SJCRH30 (cell line): ENCODE data around the gene RGS13. TPM values are rescaled to one million over a fixed set of nuclear protein-coding genes. Genes with fewer than 3 reads are reported as not detected.
"Not testable (repeated sequence)": the region's sequence is repeated elsewhere in the genome, so short reads cannot be mapped to it uniquely, and the experiment has no call there.

Experiments used
- DNase-seq, 2 experiments: peaks; one replicate each; pipeline ENCODE4 v3.0.0-alpha.2; 2015 to 2020
- H3K27ac ChIP-seq: fragments of 250-450 bp; sonication (Bioruptor Pico); 2 replicates; pipeline ENCODE4 v1.5.1; 2020; ENCODE audit warnings: mild to moderate bottlenecking, moderate library complexity
- H3K27me3 ChIP-seq: fragments of 250-450 bp; sonication (Bioruptor Pico); 2 replicates; pipeline ENCODE4 v1.5.1; 2020; ENCODE audit warnings: mild to moderate bottlenecking, moderate library complexity
- H3K36me3 ChIP-seq: fragments of 250-450 bp; sonication (Bioruptor Pico); 2 replicates; pipeline ENCODE4 v1.5.1; 2020; ENCODE audit warnings: mild to moderate bottlenecking, moderate library complexity
- H3K4me1 ChIP-seq: fragments of 250-450 bp; sonication (Bioruptor Pico); 2 replicates; pipeline ENCODE4 v1.5.1; 2020; ENCODE audit warnings: mild to moderate bottlenecking, moderate library complexity
- H3K4me3 ChIP-seq: fragments of 250-450 bp; sonication (Bioruptor Pico); 2 replicates; pipeline ENCODE4 v1.5.1; 2020; ENCODE audit warnings: mild to moderate bottlenecking, moderate library complexity
- H3K9me3 ChIP-seq: fragments of 250-450 bp; sonication (Bioruptor Pico); replicated peaks from 2 replicates; pipeline ENCODE4 v1.5.1; 2020; ENCODE audit warnings: mild to moderate bottlenecking, moderate library complexity
- total RNA-seq: library from RNA; depleted of rRNA; stranded (reverse); fragments of >200 nt; shearing (Covaris generic); gene quantifications from 2 replicates; pipeline ENCODE4 v1.2.3, GENCODE V29; 2014

RGS13 gene
- total RNA-seq, 1 experiment from 2014 or later: not detected

DNA sequence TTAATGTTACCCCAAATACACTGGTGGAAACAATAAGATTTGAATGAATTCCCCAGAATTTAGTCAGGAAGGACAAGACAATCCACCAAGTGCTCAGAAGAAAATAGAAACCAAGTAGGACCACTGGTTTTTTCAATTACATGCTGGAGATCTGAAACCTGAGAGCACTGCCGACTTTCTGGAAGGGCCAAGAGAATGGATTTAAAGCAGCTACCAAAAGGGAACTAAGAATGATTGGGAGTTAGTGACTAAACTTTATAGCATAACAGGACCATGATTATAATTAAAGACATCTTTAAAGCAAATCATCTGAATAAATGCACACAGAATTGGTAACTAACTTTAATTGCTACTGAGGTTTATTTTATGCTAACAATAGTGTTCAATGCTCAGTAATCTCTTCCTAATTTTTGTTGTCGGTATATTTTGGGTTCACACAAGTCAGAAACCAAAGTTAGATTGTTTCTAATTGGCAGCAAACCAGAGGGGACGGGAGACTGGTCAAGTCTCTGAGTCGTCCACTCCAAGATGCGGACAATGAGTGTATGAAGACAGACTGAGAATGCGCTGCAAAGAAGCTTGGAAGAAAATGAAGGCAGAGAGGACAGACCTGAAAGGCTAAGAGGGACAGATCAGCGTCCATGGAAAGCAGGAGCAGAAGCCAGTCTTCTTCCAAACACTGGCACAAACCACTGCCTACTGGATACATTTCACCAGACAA, 2.3 kb upstream of the RGS13 start:
- H3K9me3 ChIP-seq: no peaks in the 10 kb centered on the region
- H3K27ac ChIP-seq: no peak overlapping the region
- H3K27me3 ChIP-seq: no peaks in the 10 kb centered on the region
- no peak overlapping the region for H3K4me3 ChIP-seq
- no peaks in the 10 kb centered on the region for H3K4me1 ChIP-seq
- DNase-seq: peak in 1 of 2 experiments; percentile 7
- H3K36me3 ChIP-seq: no peaks in the 10 kb centered on the region

GRCh38 chr1:192635041-192635440, 906 bp upstream of the RGS13 start:
- Histone ChIP-seq H3K9me3 (no peaks in the 10 kb centered on the region), H3K4me1 (no peaks in the 10 kb centered on the region), H3K27ac (no peak overlapping the region), H3K36me3 (no peaks in the 10 kb centered on the region), H3K27me3 (no peaks in the 10 kb centered on the region), H3K4me3 (no peak overlapping the region)
- no peak for DNase-seq

- H3K9me3 ChIP-seq: no peaks in the 10 kb centered on the region
- no peak overlapping the region for H3K4me3 ChIP-seq
- DNase-seq: no peak
- H3K4me1 ChIP-seq: no peaks in the 10 kb centered on the region
- no peak overlapping the region for H3K27ac ChIP-seq
- no peaks in the 10 kb centered on the region for H3K36me3 ChIP-seq
- H3K27me3 ChIP-seq: no peaks in the 10 kb centered on the region
Measured at GRCh38 chr1:192639607-192640368, 3.8 kb downstream of the RGS13 start.

GRCh38 chr1:192652159-192652558, 16.2 kb downstream of the RGS13 start:
- Histone ChIP-seq H3K27me3 (no peaks in the 10 kb centered on the region), H3K4me1 (no peaks in the 10 kb centered on the region), H3K36me3 (no peaks in the 10 kb centered on the region), H3K9me3 (no peaks in the 10 kb centered on the region), H3K4me3 (no peak overlapping the region), H3K27ac (no peak overlapping the region)
- DNase-seq: no peak

GRCh38 chr1:192654120-192654519, 18.2 kb downstream of the RGS13 start:
- no peaks in the 10 kb centered on the region for H3K36me3 ChIP-seq
- no peak for DNase-seq
- H3K27ac ChIP-seq: no peak overlapping the region
- no peaks in the 10 kb centered on the region for H3K9me3 ChIP-seq
- H3K4me1 ChIP-seq: no peaks in the 10 kb centered on the region
- H3K27me3 ChIP-seq: no peaks in the 10 kb centered on the region
- no peak overlapping the region for H3K4me3 ChIP-seq

GRCh38 chr1:192654591-192655251, 18.8 kb downstream of the RGS13 start:
- H3K4me3 ChIP-seq: no peak overlapping the region
- no peaks in the 10 kb centered on the region for H3K27me3 ChIP-seq
- H3K9me3 ChIP-seq: no peaks in the 10 kb centered on the region
- no peak overlapping the region for H3K27ac ChIP-seq
- H3K4me1 ChIP-seq: no peaks in the 10 kb centered on the region
- DNase-seq: no peak
- no peaks in the 10 kb centered on the region for H3K36me3 ChIP-seq

DNA sequence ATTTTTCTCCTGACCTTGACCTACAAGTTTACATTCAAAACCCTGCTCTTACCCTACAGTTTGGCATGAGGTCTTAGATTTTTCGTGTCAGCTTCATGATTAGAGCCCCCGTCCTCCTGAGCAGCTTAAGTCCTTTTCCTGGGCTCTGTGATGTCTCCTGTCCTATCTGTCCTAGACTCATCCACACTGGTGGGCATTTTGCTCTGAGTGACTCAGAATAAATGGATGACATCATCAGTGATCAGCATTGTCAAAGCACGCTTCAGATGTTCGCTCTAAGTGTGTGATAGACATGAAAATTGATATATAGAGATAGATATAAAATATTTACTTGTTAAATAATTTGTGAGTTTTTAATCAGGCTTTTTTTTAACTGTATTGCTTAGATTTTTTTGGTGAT, 21.8 kb downstream of the RGS13 start:
- H3K4me3 ChIP-seq: no peak overlapping the region
- no peaks in the 10 kb centered on the region for H3K36me3 ChIP-seq
- DNase-seq: no peak
- H3K27me3 ChIP-seq: no peaks in the 10 kb centered on the region
- no peaks in the 10 kb centered on the region for H3K4me1 ChIP-seq
- no peaks in the 10 kb centered on the region for H3K9me3 ChIP-seq
- H3K27ac ChIP-seq: no peak overlapping the region

DNA sequence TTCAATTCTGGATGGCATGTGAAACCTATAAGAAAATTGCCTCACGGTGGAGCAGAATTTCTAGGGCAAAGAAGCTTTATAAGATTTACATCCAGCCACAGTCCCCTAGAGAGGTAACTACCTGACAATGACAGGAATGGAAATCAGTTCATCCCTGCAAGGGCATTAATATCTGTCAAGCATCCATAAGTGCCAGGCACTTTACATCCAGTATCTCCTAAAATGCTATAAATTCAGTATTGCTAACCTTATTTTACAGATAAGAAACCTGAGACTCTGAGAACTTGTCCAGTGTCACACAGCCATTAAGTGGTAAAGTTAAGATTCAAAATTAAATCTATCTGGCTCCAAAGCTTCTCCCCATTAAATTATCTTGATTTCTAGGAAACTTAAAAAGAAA, 22.3 kb downstream of the RGS13 start:
- Histone ChIP-seq H3K36me3 (no peaks in the 10 kb centered on the region), H3K9me3 (no peaks in the 10 kb centered on the region), H3K4me1 (no peaks in the 10 kb centered on the region), H3K27ac (no peak overlapping the region), H3K4me3 (no peak overlapping the region), H3K27me3 (no peaks in the 10 kb centered on the region)
- DNase-seq: no peak

DNA sequence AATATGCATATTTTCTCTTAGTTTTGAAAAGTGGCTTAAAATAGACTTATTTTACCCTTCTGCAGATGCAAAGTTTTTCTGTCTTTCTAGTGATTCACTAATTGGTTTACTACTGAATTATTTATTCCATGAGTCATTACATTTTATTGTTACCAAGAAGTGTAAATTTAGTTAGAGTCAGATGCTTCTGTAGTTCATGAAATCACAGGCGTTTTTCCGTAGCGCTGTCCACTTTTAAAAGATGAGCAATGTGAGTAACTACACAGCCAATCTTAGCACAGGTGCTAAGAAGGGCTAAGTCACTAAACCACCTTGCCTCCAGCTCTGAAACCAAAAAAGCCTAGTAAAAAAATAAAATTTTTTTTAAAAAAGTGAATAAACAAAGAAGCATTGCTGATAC, 24.7 kb downstream of the RGS13 start:
- H3K4me1 ChIP-seq: no peaks in the 10 kb centered on the region
- H3K9me3 ChIP-seq: no peaks in the 10 kb centered on the region

GRCh38 chr1:192668409-192668983, 32.5 kb downstream of the RGS13 start:
- Histone ChIP-seq H3K36me3 (no peaks in the 10 kb centered on the region), H3K27ac (no peak overlapping the region), H3K4me3 (no peak overlapping the region), H3K4me1 (no peaks in the 10 kb centered on the region), H3K9me3 (no peaks in the 10 kb centered on the region), H3K27me3 (no peaks in the 10 kb centered on the region)
- DNase-seq: no peak

More for the DNA sequence above, 24.7 kb downstream of the RGS13 start:
- H3K36me3 ChIP-seq: no peaks in the 10 kb centered on the region
- H3K4me3 ChIP-seq: no peak overlapping the region
- DNase-seq: no peak
- no peak overlapping the region for H3K27ac ChIP-seq
- no peaks in the 10 kb centered on the region for H3K27me3 ChIP-seq

DNA sequence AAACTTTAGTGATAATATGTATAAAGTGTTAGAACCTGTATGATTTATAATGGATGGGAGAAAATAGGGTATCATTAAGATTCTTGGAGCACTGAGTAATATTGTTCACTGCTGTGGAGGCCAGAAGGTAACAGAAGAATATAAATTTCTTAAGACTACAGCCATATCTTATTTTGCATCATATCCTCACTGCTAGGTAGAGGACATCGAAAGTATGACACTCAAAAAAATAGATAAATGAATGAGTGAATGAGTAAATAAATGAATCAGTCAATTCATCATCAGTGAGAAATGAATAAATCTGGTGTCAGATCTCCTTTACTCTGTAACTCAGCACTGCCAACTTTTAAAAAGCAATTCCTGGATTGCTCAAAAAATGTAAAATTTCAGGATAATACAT, 33.2 kb downstream of the RGS13 start:
- H3K27me3 ChIP-seq: no peaks in the 10 kb centered on the region
- no peak overlapping the region for H3K27ac ChIP-seq
- DNase-seq: no peak
- H3K36me3 ChIP-seq: no peaks in the 10 kb centered on the region
- no peak overlapping the region for H3K4me3 ChIP-seq
- no peaks in the 10 kb centered on the region for H3K4me1 ChIP-seq
- no peaks in the 10 kb centered on the region for H3K9me3 ChIP-seq

DNA sequence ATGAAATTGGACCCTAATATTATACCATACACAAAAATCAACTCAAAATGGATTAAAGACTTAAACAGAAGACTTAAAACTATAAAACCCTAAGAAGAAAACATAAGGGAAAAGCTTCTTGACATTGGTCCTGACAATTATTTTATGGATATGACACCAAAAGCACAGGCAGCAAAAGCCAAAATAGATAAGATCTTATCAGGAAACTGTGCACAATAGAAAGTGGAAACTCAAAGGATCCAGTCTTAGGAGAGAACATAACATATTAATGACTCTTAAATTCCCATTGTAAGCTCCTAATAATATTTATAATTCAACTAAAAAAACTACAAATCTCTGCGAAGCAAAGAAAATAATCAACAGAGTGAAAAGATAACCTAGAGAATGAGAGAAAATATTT, 39.8 kb downstream of the RGS13 start:
- no peaks in the 10 kb centered on the region for H3K27me3 ChIP-seq
- DNase-seq: no peak

GRCh38 chr1:192678099-192678498, 42.2 kb downstream of the RGS13 start:
- Histone ChIP-seq H3K27ac (no peak overlapping the region), H3K4me3 (no peak overlapping the region), H3K4me1 (no peaks in the 10 kb centered on the region; the same call in 1 of the 2 replicates), H3K9me3 (no peaks in the 10 kb centered on the region), H3K27me3 (no peaks in the 10 kb centered on the region), H3K36me3 (no peaks in the 10 kb centered on the region)
- no peak for DNase-seq

More for the DNA sequence above, 39.8 kb downstream of the RGS13 start:
- no peaks in the 10 kb centered on the region; the same call in 1 of the 2 replicates for H3K4me1 ChIP-seq
- no peaks in the 10 kb centered on the region for H3K9me3 ChIP-seq
- H3K4me3 ChIP-seq: no peak overlapping the region
- no peaks in the 10 kb centered on the region for H3K36me3 ChIP-seq
- H3K27ac ChIP-seq: no peak overlapping the region

DNA sequence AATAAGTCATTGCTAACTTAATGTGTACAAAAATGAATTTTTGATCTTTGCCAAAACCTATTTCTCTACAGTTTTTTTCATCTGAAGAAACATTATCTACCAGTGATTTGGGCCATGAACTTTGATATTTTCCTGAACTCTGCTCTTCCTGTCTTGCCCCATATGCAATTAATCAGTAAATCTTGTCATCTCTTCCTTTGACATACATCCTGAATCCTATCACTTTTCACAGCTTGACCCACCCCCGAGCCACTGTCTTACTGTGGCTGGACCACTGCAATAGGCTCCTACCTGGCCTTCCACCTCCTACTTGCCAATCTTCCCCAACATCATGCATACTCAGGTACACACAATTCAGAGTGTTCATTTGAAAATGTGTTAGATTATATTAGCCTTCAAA, 46.4 kb downstream of the RGS13 start:
- no peak overlapping the region for H3K27ac ChIP-seq
- H3K4me3 ChIP-seq: no peak overlapping the region
- H3K4me1 ChIP-seq: no peaks in the 10 kb centered on the region; the same call in 1 of the 2 replicates
- H3K36me3 ChIP-seq: no peaks in the 10 kb centered on the region
- H3K27me3 ChIP-seq: no peaks in the 10 kb centered on the region
- no peaks in the 10 kb centered on the region for H3K9me3 ChIP-seq
- no peak for DNase-seq

DNA sequence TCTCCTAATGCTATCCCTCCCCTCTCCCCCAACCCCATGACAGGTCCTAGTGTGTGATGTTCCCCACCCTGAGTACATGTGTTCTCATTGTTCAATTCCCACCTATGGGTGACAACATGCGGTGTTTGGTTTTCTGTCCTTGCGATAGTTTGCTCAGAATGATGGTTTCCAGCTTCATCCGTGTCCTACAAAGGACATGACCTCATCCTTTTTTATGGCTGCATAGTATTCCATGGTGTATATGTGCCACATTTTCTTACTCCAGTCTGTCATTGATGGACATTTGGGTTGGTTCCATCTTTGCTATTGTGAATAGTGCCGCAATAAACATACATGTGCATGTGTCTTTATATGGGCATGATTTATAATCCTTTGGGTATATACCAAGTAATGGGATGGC, 47.1 kb downstream of the RGS13 start:
- H3K9me3 ChIP-seq, H3K4me3 ChIP-seq, H3K36me3 ChIP-seq, DNase-seq, H3K27ac ChIP-seq, H3K4me1 ChIP-seq, H3K27me3 ChIP-seq: not testable (repeated sequence)
